Activated CD4-positive, alpha-beta memory T cell treated with anti-CD3 and anti-CD28 coated beads, Interleukin-2, amount 10 ng/mL, durations not matched to agents 7 days and 5 days (primary cell): ENCODE data around the gene SLC12A3. TPM values are rescaled to one million over a fixed set of nuclear protein-coding genes. Genes with fewer than 3 reads are reported as not detected.

Source experiments
- CTCF ChIA-PET: fragments of 350-600 bp; sonication (Branson Sonifier 250); formaldehyde crosslinking; loops from one replicate; lab custom pipeline; 2021; ENCODE audit warnings: antibody characterized with exemption, inconsistent platforms; lab: Charles Lee
- POLR2A ChIA-PET: fragments of 350-600 bp; sonication (Branson Sonifier 250); formaldehyde crosslinking; loops from one replicate; lab custom pipeline; 2021; ENCODE audit warnings: antibody characterized with exemption; lab: Charles Lee
- DNase-seq: peaks from one replicate; pipeline ENCODE4 v3.0.0-alpha.2; 2020
- H3K27ac Mint-ChIP-seq: one replicate; pipeline ENCODE4 v1.8.0; 2021; ENCODE audit warnings: mild to moderate bottlenecking, mixed read lengths
- H3K27me3 Mint-ChIP-seq: one replicate; pipeline ENCODE4 v1.8.0; 2021; ENCODE audit warnings: mixed read lengths
- H3K36me3 Mint-ChIP-seq: one replicate; pipeline ENCODE4 v1.8.0; 2021; ENCODE audit warnings: low read depth, mixed read lengths
- H3K4me1 Mint-ChIP-seq: one replicate; pipeline ENCODE4 v1.8.0; 2021; ENCODE audit warnings: mixed read lengths
- H3K4me3 Mint-ChIP-seq: one replicate; pipeline ENCODE4 v1.8.0; 2021; ENCODE audit warnings: mild to moderate bottlenecking, mixed read lengths
- H3K9me3 Mint-ChIP-seq: one replicate; pipeline ENCODE4 v1.8.0; 2021; ENCODE audit warnings: mixed read lengths
- total RNA-seq, 2 experiments: library from RNA; stranded (reverse); gene quantifications; one replicate each; pipeline ENCODE4 v1.2.3, GENCODE V29; 2021

The SLC12A3 gene
- total RNA-seq, 2 experiments from 2014 or later, result not detected

DNA sequence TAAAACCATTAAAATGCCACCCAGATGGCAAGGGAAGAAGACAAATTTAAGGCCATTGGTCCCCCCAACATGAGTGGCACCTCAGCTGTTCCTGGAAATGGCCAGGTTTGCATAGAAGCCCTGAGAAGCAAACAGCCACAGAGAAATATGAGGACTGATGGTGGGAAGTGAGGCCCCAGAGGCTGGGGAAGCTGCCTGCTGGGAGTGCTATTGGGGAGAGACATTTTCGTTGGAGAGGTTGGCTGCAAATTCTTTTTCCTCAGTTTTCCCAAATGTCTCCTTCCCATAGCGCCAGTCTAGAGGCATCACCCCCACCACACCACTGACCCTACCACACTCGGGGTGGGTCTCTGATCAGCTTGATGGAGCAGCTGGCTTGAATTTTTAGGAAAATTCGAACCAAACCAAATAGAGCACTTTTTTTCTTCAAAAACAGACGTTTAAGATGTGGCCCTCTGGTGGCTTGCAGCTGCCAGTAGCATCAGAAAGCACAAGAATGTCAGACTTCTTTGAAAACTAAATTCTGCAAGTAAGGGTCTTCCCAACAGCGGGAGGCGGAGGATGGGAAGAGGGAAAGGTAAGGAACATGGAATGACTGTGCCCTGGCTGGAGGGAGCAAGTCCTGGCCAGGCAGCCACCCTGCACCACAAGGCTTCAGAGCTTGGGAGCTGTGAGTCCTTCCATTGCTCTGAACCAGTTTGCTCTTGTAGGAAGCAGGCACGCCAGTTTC is 13.2 kb upstream of the SLC12A3 start:
- H3K4me3 Mint-ChIP-seq, result no peak overlapping the region
- peaks cover 24% of the 10 kb centered on the region for H3K4me1 Mint-ChIP-seq
- no peak for DNase-seq
- CTCF ChIA-PET, result interaction anchor here (0.6 to 2.3 kb wide), 9 partner anchors 8 to 611 kb away, joined by 3 to 10 read pairs (median 4); partner anchors contain the start of genes POLR2C and SLC12A3
- no peak overlapping the region for H3K27ac Mint-ChIP-seq
- H3K27me3 Mint-ChIP-seq, result no peaks in the 10 kb centered on the region
- peaks cover 11% of the 10 kb centered on the region for H3K36me3 Mint-ChIP-seq
- POLR2A ChIA-PET, result interaction anchor here (1.1 to 2.1 kb wide), 2 partner anchors 11 to 275 kb away, joined by 3 to 9 read pairs; no protein-coding TSS in a partner anchor
- no peaks in the 10 kb centered on the region for H3K9me3 Mint-ChIP-seq

DNA sequence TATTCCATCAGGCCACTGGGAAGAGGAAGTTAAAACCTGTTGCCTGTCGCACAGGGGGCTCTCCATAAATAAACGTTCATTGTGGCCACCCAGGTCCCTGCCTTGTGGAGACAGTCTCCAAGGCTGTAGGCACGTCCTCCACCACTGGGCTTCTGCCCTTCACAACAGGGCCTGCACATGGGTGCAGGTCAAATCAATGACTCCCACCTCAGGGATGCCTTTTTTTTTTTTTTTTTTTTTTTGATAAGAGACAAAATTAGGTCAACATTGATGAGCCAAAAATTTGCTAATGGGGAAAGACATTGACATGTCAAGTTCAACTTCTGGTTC is 12.6 kb upstream of the SLC12A3 start:
- ChIA-PET CTCF (interaction anchor here (0.7 to 2.3 kb wide), 4 partner anchors 11 to 132 kb away, joined by 3 to 10 read pairs (median 4); partner anchors contain the start of gene SLC12A3), POLR2A (interaction anchor here (1.1 kb wide), 1 partner anchor 275 kb away, joined by 3 read pairs; no protein-coding TSS in a partner anchor)
- Mint-ChIP-seq H3K27me3 (no peaks in the 10 kb centered on the region), H3K27ac (no peak overlapping the region), H3K36me3 (peaks cover 9% of the 10 kb centered on the region), H3K4me1 (peaks cover 20% of the 10 kb centered on the region), H3K4me3 (no peak overlapping the region), H3K9me3 (no peaks in the 10 kb centered on the region)
- DNase-seq, result no peak

DNA sequence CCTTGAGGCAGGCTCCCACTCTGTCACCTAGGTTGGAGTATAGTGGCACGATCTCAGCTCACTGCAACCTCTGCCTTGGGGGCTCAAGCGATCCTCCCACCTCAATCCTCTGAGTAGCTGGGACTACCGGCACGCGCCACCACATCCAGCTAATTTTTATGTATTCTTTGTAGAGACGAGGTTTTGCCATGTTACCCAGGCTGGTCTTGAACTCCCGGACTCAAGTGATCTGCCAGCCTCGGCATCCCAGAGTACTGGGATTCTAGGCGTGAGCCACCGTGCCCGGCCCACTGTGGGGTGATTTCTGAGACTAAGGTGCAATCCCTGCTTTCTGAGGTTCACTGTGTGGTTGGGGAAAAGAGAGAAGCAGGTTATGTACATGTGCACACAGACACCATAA is 12.0 kb upstream of the SLC12A3 start:
- Mint-ChIP-seq H3K27me3 (no peaks in the 10 kb centered on the region), H3K27ac (no peak overlapping the region), H3K36me3 (peaks cover 3% of the 10 kb centered on the region), H3K4me1 (peaks cover 14% of the 10 kb centered on the region), H3K9me3 (no peaks in the 10 kb centered on the region), H3K4me3 (no peak overlapping the region)
- POLR2A ChIA-PET, result no interaction called here
- CTCF ChIA-PET, result interaction anchor here (0.7 kb wide), 1 partner anchor 132 kb away, joined by 5 read pairs; no protein-coding TSS in a partner anchor
- no peak for DNase-seq

DNA sequence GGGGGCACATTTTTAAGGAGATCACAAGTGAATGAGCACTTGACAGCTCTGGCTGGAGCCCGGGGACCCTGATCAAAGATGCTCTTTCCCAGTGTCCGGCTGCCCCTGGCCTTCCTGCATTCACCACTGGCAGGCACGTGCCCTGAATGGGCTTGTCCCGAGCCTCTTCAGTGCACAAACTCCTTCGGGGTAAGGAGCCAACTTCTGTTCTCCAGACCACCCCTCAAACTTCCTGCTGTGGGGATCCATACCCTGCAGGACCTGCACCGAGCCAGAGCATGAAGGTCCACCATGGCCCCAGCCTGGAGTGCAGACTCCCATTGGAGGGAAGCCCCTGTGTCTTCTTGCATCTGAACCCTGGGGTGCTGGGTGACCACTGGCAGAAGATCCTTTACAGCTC is 9.8 kb upstream of the SLC12A3 start:
- Mint-ChIP-seq H3K27me3 (no peaks in the 10 kb centered on the region), H3K9me3 (no peaks in the 10 kb centered on the region), H3K4me3 (no peak overlapping the region), H3K27ac (no peak overlapping the region), H3K4me1 (peaks cover 15% of the 10 kb centered on the region), H3K36me3 (no peaks in the 10 kb centered on the region)
- POLR2A ChIA-PET, result no interaction called here
- DNase-seq, result no peak
- CTCF ChIA-PET, result no interaction called here

DNA sequence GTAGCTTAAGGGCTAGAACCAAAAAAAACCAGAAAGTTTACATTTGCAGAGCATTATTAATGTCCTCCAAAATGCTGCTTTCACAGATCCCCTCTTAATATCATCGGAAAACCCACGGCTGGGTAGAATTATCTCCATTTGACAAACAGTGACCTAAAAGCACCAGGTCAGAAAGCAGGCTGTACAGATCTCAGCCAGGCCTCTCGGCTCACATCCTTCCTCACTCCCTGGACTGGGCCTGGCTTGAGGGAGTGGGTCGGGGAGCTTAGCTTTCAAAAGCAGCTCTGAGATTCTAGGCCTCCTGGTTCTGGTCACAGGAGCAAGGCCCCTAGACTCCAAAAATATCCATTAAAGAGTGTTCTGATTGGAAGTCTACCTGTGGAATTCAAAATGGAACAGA is 9.1 kb upstream of the SLC12A3 start:
- Mint-ChIP-seq H3K4me1 (peaks cover 23% of the 10 kb centered on the region), H3K27me3 (no peaks in the 10 kb centered on the region), H3K4me3 (no peak overlapping the region), H3K9me3 (no peaks in the 10 kb centered on the region), H3K36me3 (no peaks in the 10 kb centered on the region), H3K27ac (no peak overlapping the region)
- no peak for DNase-seq
- ChIA-PET POLR2A (interaction anchor here (1.3 kb wide), 1 partner anchor 9 kb away, joined by 5 read pairs; no protein-coding TSS in a partner anchor), CTCF (interaction anchor here (1.0 to 1.2 kb wide), 3 partner anchors 8 to 108 kb away, joined by 3 read pairs; no protein-coding TSS in a partner anchor)

DNA sequence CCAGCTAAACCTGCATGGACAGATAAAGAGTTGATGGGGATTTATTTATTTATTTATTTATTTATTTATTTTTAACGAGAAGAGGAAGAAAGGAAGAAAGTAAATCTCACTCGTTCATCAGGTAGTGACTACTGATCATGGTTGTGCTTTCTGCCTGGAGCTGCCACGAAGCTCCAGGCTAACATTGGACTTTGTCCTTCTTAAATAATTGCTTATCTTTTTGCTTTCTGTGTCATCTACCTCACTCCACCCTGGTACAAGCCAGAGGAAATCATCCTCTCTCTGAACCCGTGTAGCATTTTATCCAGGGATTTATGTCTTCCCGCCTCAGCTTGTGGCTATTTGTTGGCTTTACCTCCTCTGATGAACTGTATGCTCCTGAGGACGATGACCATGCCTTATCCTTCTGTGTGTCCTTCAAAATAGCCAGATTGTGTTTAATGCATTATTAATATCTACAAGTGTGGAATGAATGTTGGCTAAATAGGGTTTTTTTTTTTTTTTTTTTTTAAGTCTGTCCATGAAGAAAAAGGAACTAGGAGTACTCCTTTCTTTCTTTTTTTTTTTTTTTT is 8.0 kb upstream of the SLC12A3 start:
- no peaks in the 10 kb centered on the region for H3K9me3 Mint-ChIP-seq
- no peaks in the 10 kb centered on the region for H3K36me3 Mint-ChIP-seq
- POLR2A ChIA-PET, result interaction anchor here (1.3 kb wide), 1 partner anchor 10 kb away, joined by 5 read pairs; no protein-coding TSS in a partner anchor
- H3K27ac Mint-ChIP-seq, result no peak overlapping the region
- H3K4me1 Mint-ChIP-seq, result peaks cover 33% of the 10 kb centered on the region
- no peak for DNase-seq
- H3K27me3 Mint-ChIP-seq, result no peaks in the 10 kb centered on the region
- no peak overlapping the region for H3K4me3 Mint-ChIP-seq
- CTCF ChIA-PET, result interaction anchor here (1.2 kb wide), 2 partner anchors 9 to 107 kb away, joined by 3 read pairs; no protein-coding TSS in a partner anchor

DNA sequence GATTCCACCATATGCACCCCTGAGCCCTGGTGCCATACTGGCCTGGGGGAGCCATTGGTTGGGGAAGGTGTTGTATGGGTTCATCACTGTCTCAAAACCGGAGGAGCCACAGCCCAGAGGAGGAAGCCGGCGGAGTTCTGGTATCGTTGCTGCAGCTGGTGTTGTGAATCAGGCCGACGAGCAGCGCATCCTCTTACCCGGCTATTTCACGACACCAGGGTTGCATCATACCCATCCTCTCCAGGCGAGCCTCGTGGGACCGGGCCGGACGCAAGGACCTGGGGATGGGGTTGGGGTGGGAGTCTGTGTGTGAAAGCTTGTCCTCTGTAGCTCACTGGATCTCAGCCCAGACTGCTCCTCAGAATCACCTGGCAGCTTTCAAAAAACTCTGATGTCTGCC is 6.6 kb upstream of the SLC12A3 start:
- ChIA-PET CTCF (no interaction called here), POLR2A (interaction anchor here (0.8 to 1.8 kb wide), 4 partner anchors 10 to 73 kb away, joined by 3 to 6 read pairs (median 3); no protein-coding TSS in a partner anchor)
- Mint-ChIP-seq H3K27me3 (no peaks in the 10 kb centered on the region), H3K4me3 (no peak overlapping the region), H3K27ac (no peak overlapping the region), H3K4me1 (peaks cover 47% of the 10 kb centered on the region), H3K36me3 (no peaks in the 10 kb centered on the region), H3K9me3 (no peaks in the 10 kb centered on the region)
- no peak for DNase-seq

DNA sequence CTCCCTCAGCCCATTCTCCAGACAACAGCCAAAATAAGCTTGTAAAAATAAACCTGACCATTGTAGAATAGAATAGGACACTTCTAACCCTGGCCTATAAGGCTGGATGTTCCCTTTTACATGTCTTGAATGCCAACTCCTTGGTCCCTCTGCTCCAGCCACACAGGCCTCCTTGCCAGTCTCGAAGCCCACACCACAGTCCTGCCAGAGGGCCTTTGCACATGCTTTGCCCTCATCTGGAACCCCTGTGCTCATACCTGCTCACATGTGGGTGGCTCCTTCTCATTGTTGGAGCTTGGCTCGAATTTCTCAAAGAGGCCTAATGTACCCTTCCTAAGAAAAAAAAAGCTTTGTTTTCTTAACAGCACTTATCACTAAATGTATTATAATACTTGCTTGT is 5.4 kb upstream of the SLC12A3 start:
- ChIA-PET POLR2A (interaction anchor here (1.3 to 1.8 kb wide), 5 partner anchors 11 to 80 kb away, joined by 3 to 10 read pairs (median 5); partner anchors contain the start of gene HERPUD1), CTCF (interaction anchor here (1.0 to 1.4 kb wide), 3 partner anchors 9 to 91 kb away, joined by 3 to 4 read pairs (median 3); no protein-coding TSS in a partner anchor)
- no peak overlapping the region for H3K27ac Mint-ChIP-seq
- H3K4me3 Mint-ChIP-seq, result no peak overlapping the region
- DNase-seq, result no peak
- H3K9me3 Mint-ChIP-seq, result no peaks in the 10 kb centered on the region
- H3K4me1 Mint-ChIP-seq, result peaks cover 50% of the 10 kb centered on the region
- no peaks in the 10 kb centered on the region for H3K36me3 Mint-ChIP-seq
- H3K27me3 Mint-ChIP-seq, result no peaks in the 10 kb centered on the region

DNA sequence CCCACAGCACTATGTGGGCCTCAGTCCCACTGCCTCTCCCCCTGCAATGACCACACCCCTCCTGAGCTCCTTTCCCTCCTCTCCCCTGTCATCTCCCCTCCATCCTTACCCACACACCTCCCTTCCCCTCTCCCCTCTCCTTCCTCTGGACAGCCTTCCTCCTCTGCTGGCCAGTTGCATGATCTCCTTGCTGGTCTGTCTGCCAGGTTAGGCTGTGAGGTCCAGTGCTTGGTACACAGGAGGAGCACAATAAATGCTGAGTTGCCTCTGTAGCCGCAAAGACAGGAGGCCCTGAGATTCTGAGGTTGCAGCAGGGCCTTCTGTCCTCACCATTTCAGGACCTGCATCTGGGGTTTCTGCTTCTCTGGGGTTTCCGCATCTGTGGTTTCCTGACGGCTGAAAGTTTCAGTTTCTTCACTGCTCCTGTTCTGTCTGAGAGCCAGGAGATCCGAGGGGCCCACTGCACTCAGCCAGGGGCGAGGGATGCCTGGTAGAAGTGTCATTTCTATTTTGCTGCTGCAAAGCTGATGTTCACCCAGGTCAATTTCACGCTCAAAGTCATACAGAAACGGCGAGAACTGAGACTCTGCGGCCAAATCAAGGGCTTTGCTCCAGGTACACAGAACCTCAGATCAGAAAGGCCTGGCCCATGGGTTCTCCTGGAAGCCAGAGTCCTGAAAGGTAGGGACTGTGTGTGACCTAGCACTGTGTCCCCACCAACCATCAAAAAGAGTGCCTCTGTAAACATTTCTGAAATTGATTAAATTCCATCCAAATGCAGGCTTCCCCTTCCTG is 4.6 kb upstream of the SLC12A3 start:
- Mint-ChIP-seq H3K27ac (peak overlapping the region; percentile 92), H3K4me1 (peaks cover 50% of the 10 kb centered on the region)

DNA sequence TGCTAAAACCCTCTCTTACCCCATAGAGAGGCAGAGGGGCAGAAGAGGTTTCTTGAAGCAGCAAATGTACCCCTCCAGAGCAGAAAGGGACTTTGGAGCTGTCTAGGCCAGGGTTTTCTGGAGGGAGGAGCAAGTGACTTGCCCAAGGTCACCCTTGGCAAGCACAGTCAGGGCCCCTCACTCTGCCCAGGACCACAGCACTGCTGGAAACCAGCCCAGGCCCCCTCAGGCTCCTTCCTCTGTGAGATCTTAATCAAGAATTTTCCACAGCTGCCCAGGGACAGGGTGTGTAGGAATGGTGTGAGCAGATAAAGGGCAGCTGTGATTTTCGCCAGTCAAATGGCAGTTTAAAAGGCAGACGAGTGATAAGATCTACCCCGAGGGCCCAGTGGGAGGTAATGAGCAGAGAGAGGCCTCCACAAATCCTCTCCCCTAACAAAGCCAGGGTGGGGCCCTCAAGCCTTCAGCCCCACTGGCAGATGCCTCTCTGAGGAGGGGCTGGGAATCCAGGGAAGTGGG is 3.9 kb upstream of the SLC12A3 start:
- Mint-ChIP-seq H3K9me3 (no peaks in the 10 kb centered on the region), H3K36me3 (no peaks in the 10 kb centered on the region), H3K27ac (peak overlapping the region; percentile 92), H3K27me3 (no peaks in the 10 kb centered on the region), H3K4me1 (peaks cover 50% of the 10 kb centered on the region), H3K4me3 (no peak overlapping the region)
- no peak for DNase-seq
- ChIA-PET CTCF (interaction anchor here (1.0 to 1.4 kb wide), 2 partner anchors 14 to 103 kb away, joined by 3 to 4 read pairs; no protein-coding TSS in a partner anchor), POLR2A (interaction anchor here (1.0 to 1.7 kb wide), 3 partner anchors 14 to 78 kb away, joined by 4 to 6 read pairs (median 5); partner anchors contain the start of gene HERPUD1)

More for the DNA sequence above, 4.6 kb upstream of the SLC12A3 start:
- DNase-seq, result peak; percentile 77
- H3K9me3 Mint-ChIP-seq, result no peaks in the 10 kb centered on the region
- H3K36me3 Mint-ChIP-seq, result no peaks in the 10 kb centered on the region
- H3K27me3 Mint-ChIP-seq, result no peaks in the 10 kb centered on the region
- H3K4me3 Mint-ChIP-seq, result peak overlapping the region; percentile 65
- ChIA-PET POLR2A (interaction anchor here (1.0 to 1.8 kb wide), 5 partner anchors 12 to 79 kb away, joined by 3 to 10 read pairs (median 6); partner anchors contain the start of gene HERPUD1), CTCF (interaction anchor here (1.0 to 1.4 kb wide), 3 partner anchors 10 to 104 kb away, joined by 3 to 4 read pairs (median 3); no protein-coding TSS in a partner anchor)

DNA sequence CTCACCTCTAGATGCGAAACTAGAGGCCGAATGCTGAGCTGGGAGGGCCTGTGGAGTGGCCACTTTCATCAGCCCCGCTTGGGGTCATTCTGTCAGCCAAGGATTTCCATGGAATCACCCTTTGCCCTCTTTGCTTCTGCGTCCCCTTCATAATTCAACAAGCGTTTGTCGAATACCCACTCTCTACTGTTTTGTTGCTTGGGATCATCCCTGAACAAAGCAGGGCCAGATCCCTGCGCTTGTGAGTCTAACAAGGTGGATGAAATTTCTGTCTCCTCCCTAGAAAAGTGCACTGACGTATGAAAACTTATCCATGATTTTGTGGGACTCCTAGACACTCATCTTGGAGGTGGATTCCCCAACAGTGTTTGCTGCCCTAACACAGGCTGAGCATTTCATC is 3.3 kb upstream of the SLC12A3 start:
- CTCF ChIA-PET, result no interaction called here
- H3K9me3 Mint-ChIP-seq, result no peaks in the 10 kb centered on the region
- H3K27ac Mint-ChIP-seq, result peak overlapping the region; percentile 92

DNA sequence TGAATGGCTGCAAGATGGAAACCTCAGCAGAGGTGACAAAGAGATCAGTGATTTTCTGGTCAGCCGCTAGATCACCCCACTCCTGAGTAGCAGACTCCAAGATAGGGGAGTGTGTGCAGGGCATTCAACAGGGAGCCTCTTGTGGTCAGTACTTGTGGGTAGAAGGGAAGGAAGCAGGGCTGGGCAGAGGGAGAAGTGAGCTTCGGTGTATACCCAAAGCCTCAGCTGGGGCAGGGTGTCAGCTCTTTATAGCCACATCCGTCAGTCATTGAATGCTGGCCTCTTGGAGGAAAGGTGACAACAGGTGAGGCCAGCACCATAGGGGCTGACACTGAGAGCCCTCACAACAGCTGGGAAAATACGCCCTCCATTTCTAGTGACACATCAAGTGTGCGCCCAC is 2.2 kb upstream of the SLC12A3 start:
- POLR2A ChIA-PET, result interaction anchor here (0.8 to 8.9 kb wide), 6 partner anchors 12 to 82 kb away, joined by 3 to 67 read pairs (median 3); partner anchors contain the start of gene HERPUD1
- Mint-ChIP-seq H3K9me3 (no peaks in the 10 kb centered on the region), H3K27ac (peak overlapping the region; percentile 17), H3K4me3 (no peak overlapping the region), H3K27me3 (no peaks in the 10 kb centered on the region), H3K36me3 (no peaks in the 10 kb centered on the region), H3K4me1 (peaks cover 51% of the 10 kb centered on the region)
- CTCF ChIA-PET, result interaction anchor here (1.0 to 2.9 kb wide), 6 partner anchors 11 to 161 kb away, joined by 3 to 10 read pairs (median 4); no protein-coding TSS in a partner anchor
- peak; percentile 52 for DNase-seq

More for the DNA sequence above, 3.3 kb upstream of the SLC12A3 start:
- Mint-ChIP-seq H3K27me3 (no peaks in the 10 kb centered on the region), H3K4me3 (no peak overlapping the region), H3K4me1 (peaks cover 50% of the 10 kb centered on the region), H3K36me3 (no peaks in the 10 kb centered on the region)
- no peak for DNase-seq
- POLR2A ChIA-PET, result interaction anchor here (0.8 to 8.9 kb wide), 5 partner anchors 11 to 78 kb away, joined by 3 to 67 read pairs (median 4); partner anchors contain the start of gene HERPUD1
